ENCODE data around the gene ARVCF. TPM values are rescaled to one million over a fixed set of nuclear protein-coding genes. Genes with fewer than 3 reads are reported as not detected.

ARVCF gene
- total and polyA plus RNA-seq, 9 of the 15 experiments (the other 6 are each of a cell fraction or from before 2014, with no cell fraction given) = 0.03 to 97.4 (median 15.6) TPM

DNA sequence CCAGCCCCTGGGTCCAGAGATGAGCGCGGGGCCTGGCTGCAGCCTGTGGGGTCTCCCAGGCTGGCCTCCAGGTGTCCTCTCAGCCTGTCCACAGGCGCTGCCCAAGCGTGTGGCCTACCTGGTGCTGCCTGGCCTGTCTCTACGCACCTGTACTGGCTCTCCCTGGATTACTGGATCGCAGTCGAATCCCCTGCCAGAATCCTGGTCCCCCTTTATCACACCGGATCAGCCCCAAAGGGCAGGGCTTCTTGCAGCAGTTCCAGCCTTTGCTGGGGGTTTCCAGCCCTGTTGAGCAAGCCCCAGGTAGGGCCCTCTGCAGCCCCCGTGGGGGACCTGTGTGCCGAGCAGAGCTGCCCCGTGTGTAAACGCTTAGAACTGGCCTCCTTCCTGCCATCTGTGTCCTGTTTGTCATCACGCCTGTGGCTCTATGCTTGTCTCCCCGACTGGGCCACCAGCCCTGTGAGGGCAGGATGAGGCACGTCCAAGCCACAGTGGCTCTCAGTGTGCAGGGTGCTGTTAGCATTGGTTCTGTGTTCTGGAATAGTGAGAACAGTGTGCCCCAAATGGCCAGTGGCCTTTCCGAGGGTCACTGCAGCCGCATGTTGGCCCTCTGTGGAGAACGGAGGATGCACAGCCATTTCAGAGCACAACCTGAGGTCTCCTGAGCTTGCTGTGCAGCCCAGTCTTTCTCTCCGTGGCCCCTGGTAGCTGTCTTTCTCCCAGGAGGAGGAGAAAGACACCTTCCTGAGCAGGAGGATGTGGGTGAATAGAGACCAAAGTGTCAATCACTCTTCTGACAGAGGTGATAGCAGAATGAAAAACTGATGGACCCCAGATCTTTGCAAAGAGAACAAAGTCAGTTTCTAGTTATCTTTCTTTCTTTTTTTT lies 61.1 kb downstream of the ARVCF start (continued):
- TF ChIP-seq, protein P1, sequence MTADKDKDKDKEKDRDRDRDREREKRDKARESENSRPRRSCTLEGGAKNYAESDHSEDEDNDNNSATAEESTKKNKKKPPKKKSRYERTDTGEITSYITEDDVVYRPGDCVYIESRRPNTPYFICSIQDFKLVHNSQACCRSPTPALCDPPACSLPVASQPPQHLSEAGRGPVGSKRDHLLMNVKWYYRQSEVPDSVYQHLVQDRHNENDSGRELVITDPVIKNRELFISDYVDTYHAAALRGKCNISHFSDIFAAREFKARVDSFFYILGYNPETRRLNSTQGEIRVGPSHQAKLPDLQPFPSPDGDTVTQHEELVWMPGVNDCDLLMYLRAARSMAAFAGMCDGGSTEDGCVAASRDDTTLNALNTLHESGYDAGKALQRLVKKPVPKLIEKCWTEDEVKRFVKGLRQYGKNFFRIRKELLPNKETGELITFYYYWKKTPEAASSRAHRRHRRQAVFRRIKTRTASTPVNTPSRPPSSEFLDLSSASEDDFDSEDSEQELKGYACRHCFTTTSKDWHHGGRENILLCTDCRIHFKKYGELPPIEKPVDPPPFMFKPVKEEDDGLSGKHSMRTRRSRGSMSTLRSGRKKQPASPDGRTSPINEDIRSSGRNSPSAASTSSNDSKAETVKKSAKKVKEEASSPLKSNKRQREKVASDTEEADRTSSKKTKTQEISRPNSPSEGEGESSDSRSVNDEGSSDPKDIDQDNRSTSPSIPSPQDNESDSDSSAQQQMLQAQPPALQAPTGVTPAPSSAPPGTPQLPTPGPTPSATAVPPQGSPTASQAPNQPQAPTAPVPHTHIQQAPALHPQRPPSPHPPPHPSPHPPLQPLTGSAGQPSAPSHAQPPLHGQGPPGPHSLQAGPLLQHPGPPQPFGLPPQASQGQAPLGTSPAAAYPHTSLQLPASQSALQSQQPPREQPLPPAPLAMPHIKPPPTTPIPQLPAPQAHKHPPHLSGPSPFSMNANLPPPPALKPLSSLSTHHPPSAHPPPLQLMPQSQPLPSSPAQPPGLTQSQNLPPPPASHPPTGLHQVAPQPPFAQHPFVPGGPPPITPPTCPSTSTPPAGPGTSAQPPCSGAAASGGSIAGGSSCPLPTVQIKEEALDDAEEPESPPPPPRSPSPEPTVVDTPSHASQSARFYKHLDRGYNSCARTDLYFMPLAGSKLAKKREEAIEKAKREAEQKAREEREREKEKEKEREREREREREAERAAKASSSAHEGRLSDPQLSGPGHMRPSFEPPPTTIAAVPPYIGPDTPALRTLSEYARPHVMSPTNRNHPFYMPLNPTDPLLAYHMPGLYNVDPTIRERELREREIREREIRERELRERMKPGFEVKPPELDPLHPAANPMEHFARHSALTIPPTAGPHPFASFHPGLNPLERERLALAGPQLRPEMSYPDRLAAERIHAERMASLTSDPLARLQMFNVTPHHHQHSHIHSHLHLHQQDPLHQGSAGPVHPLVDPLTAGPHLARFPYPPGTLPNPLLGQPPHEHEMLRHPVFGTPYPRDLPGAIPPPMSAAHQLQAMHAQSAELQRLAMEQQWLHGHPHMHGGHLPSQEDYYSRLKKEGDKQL (CRISPR knock-in tag; IDR thresholded peaks at IDR 0.05; ENCODE audit: borderline replicate concordance) = no peak
- TF ChIP-seq, protein P2, sequence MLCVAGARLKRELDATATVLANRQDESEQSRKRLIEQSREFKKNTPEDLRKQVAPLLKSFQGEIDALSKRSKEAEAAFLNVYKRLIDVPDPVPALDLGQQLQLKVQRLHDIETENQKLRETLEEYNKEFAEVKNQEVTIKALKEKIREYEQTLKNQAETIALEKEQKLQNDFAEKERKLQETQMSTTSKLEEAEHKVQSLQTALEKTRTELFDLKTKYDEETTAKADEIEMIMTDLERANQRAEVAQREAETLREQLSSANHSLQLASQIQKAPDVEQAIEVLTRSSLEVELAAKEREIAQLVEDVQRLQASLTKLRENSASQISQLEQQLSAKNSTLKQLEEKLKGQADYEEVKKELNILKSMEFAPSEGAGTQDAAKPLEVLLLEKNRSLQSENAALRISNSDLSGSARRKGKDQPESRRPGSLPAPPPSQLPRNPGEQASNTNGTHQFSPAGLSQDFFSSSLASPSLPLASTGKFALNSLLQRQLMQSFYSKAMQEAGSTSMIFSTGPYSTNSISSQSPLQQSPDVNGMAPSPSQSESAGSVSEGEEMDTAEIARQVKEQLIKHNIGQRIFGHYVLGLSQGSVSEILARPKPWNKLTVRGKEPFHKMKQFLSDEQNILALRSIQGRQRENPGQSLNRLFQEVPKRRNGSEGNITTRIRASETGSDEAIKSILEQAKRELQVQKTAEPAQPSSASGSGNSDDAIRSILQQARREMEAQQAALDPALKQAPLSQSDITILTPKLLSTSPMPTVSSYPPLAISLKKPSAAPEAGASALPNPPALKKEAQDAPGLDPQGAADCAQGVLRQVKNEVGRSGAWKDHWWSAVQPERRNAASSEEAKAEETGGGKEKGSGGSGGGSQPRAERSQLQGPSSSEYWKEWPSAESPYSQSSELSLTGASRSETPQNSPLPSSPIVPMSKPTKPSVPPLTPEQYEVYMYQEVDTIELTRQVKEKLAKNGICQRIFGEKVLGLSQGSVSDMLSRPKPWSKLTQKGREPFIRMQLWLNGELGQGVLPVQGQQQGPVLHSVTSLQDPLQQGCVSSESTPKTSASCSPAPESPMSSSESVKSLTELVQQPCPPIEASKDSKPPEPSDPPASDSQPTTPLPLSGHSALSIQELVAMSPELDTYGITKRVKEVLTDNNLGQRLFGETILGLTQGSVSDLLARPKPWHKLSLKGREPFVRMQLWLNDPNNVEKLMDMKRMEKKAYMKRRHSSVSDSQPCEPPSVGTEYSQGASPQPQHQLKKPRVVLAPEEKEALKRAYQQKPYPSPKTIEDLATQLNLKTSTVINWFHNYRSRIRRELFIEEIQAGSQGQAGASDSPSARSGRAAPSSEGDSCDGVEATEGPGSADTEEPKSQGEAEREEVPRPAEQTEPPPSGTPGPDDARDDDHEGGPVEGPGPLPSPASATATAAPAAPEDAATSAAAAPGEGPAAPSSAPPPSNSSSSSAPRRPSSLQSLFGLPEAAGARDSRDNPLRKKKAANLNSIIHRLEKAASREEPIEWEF (CRISPR knock-in tag; IDR thresholded peaks at IDR 0.05) = no peak

Measured in K562 (cell line).